ENCODE results near the gene KCNJ16.

DNA sequence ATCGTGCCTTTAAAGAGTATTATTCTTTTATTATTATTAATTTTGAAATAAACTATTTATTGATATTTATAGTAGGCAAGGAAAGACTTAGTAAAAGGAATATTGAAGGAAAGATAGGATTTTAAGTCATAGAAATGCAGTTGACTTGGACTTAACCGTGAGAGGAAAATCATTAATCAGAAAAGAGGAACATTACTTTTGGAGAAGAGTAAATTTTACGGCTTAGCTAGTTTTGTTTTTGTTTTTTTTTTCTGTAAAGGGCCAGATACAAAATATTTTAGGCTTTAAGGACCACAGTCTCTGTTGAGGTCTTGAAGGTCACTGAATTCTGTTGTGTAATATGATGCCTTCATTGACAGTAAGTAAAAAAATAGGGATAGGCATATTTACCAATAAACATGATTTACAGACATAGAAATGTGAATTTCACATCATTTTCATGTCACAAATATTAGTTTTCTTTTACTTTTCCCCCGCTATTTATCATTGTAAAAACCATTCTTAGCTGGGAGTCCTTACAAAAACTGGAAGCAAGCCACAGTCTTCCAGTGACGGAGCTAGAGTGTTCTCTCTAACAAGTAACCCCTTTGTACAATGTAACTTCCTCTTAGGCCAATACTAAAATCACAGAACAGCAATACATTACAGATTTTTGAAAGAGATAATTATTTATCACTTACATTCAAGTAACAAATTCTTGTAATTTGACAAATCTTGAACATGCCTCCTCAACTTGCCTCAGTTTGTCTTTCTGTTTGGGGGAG lies 2.3 kb upstream of the KCNJ16 start:
- no peak for TF ChIP-seq ESRRA (IDR thresholded peaks at IDR 0.05; ENCODE audit: borderline replicate concordance, low read length)
- no peak for TF ChIP-seq TP53 (CRISPR knock-in tag; IDR thresholded peaks at IDR 0.05)

Data from A549 (cell line).